AG09319 (cell line): ENCODE measurements around the gene FKBP5.

Experiments
- DNase-seq: peaks from one replicate; pipeline ENCODE4 v3.0.0-alpha.2; 2010; ENCODE audit warnings: low read depth; ENCODE audit errors: extremely low read depth
- TF ChIP-seq, protein P1 (sequence below): IDR thresholded peaks from 2 replicates; pipeline ENCODE4 v1.5.1; 2011; ENCODE audit warnings: low read depth, mild to moderate bottlenecking, inconsistent platforms, low read length, moderate library complexity

The FKBP5 gene

GRCh38 chr6:35686436-35686835 is 2.3 kb downstream of the FKBP5 start:
- DNase-seq, result no peak
- TF ChIP-seq, protein P1, sequence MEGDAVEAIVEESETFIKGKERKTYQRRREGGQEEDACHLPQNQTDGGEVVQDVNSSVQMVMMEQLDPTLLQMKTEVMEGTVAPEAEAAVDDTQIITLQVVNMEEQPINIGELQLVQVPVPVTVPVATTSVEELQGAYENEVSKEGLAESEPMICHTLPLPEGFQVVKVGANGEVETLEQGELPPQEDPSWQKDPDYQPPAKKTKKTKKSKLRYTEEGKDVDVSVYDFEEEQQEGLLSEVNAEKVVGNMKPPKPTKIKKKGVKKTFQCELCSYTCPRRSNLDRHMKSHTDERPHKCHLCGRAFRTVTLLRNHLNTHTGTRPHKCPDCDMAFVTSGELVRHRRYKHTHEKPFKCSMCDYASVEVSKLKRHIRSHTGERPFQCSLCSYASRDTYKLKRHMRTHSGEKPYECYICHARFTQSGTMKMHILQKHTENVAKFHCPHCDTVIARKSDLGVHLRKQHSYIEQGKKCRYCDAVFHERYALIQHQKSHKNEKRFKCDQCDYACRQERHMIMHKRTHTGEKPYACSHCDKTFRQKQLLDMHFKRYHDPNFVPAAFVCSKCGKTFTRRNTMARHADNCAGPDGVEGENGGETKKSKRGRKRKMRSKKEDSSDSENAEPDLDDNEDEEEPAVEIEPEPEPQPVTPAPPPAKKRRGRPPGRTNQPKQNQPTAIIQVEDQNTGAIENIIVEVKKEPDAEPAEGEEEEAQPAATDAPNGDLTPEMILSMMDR, result no peak

DNA sequence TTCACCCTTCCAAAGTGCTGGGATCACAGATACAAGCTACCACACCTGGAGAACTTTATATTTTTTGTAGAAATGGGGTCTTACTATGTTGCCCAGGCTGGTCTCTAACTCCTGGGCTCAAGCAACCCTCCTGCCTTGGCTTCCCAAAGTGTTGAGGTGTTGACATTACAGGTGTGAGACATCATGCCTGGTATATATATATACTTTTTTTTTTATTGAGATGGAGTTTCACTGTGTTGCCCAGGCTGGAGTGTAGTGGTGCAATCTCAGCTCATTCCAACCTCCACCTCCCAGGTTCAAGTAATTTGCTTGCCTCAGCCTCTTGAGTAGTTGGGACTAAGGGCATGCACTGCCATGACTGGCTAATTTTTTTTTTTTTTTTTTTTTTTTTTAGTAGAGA is 5.4 kb downstream of the FKBP5 start:
- TF ChIP-seq, protein P1, result no peak
- no peak for DNase-seq

GRCh38 chr6:35681298-35681697 is 7.4 kb downstream of the FKBP5 start:
- TF ChIP-seq, protein P1, result no peak

DNA sequence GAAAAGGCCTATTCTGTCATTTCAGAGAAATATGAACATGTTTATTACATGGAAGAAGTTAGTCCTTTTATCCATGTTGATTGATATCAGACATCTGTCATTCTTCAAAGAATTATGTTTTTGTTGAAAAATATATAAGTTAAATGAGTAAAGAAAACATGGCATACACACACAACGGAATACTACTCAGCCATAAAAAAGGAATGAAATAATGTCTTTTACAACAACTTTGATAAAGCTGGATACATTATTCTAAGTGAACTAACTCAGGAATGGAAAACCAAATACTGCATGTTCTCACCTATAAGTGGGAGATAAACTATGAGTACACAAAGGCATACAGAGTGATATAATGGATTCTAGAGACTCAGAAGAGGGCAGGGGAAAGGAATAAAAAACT is 9.3 kb downstream of the FKBP5 start:
- TF ChIP-seq, protein P1, result no peak
- DNase-seq, result no peak

More at GRCh38 chr6:35681298-35681697, 7.4 kb downstream of the FKBP5 start:
- DNase-seq, result no peak

- TF ChIP-seq, protein P1, result no peak
Measured at GRCh38 chr6:35678814-35679213, 9.9 kb downstream of the FKBP5 start.

DNA sequence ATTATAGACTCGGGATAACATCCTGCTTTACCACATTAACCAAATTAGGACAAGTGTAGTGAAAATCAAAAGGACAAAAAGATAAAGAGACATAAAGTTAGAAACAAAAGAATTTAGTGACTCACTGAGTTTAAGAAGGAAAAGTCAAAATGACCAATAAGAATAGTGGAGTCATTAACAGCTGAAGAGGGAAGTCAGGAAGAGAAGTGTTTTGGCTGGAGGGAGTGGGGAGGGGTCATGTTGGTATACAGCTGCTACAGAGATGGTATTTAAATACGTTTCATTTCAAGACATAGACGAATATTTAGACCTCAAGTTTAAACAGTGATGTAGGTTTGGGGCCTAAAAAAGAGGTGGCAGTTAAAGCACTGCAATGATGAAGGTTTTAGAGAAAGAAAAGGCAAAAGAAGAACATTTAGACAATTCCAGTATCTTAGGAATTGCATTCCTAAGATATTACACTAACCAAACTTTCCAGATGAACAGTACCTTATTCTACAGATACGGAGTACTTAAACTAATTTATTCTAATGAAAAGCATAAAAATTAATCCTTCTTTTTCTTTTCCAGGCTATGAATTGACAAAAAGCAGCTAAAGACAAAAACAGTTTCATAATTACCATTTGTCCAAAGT is 10.6 kb downstream of the FKBP5 start:
- no peak for DNase-seq
- TF ChIP-seq, protein P1, result no peak

More at GRCh38 chr6:35678814-35679213, 9.9 kb downstream of the FKBP5 start:
- no peak for DNase-seq

DNA sequence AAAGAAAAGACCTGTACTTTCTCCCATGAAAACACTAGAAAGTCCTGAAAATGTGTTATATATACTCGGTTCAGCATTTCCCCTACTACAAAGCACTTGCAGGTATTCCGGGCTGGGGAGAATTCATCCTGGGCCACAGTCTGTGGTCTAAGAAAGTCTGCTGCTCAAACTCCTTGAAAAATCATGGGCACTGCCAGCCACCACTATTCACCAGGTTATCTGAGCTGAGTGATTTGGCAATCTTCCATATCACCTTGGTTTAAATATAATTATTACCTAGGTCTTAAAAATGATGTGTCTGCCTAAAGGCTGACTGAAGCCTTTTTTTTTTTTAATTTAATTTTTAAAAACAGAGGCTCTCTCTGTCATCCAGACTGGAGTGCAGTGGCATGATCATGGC is 11.3 kb downstream of the FKBP5 start:
- DNase-seq, result no peak
- TF ChIP-seq, protein P1, result no peak
